BE2C (cell line): Measurements from ENCODE around the gene ABRACL.

Source experiments
- DNase-seq: peaks from one replicate; pipeline ENCODE4 v3.0.0-alpha.2; 2020
- H3K27me3 ChIP-seq: fragments of 250-450 bp; sonication (Bioruptor Pico); 2 replicates; pipeline ENCODE4 v1.5.1; 2020; ENCODE audit warnings: mild to moderate bottlenecking
- H3K36me3 ChIP-seq: fragments of 250-450 bp; sonication (Bioruptor Pico); 2 replicates; pipeline ENCODE4 v1.5.1; 2020; ENCODE audit warnings: mild to moderate bottlenecking
- H3K4me1 ChIP-seq: fragments of 250-450 bp; sonication (Bioruptor Pico); 2 replicates; pipeline ENCODE4 v1.5.1; 2020
- H3K4me3 ChIP-seq: 2 replicates; pipeline ENCODE4 v1.5.1; 2011; ENCODE audit warnings: low read depth, low read length
- H3K9me3 ChIP-seq: fragments of 250-450 bp; sonication (Bioruptor Pico); 2 replicates; pipeline ENCODE4 v1.5.1; 2020
- TF ChIP-seq, protein P1 (sequence below): IDR thresholded peaks from 2 replicates; pipeline ENCODE4 v1.5.1; 2012; ENCODE audit warnings: mild to moderate bottlenecking, low read depth, low read length

The ABRACL gene

GRCh38 chr6:139060332-139060731 lies 31.8 kb downstream of the ABRACL start:
- Histone ChIP-seq H3K27me3 (no peaks in the 10 kb centered on the region), H3K9me3 (no peaks in the 10 kb centered on the region), H3K4me1 (no peaks in the 10 kb centered on the region), H3K36me3 (no peaks in the 10 kb centered on the region), H3K4me3 (no peak overlapping the region)
- no peak for DNase-seq
- TF ChIP-seq, protein P1, sequence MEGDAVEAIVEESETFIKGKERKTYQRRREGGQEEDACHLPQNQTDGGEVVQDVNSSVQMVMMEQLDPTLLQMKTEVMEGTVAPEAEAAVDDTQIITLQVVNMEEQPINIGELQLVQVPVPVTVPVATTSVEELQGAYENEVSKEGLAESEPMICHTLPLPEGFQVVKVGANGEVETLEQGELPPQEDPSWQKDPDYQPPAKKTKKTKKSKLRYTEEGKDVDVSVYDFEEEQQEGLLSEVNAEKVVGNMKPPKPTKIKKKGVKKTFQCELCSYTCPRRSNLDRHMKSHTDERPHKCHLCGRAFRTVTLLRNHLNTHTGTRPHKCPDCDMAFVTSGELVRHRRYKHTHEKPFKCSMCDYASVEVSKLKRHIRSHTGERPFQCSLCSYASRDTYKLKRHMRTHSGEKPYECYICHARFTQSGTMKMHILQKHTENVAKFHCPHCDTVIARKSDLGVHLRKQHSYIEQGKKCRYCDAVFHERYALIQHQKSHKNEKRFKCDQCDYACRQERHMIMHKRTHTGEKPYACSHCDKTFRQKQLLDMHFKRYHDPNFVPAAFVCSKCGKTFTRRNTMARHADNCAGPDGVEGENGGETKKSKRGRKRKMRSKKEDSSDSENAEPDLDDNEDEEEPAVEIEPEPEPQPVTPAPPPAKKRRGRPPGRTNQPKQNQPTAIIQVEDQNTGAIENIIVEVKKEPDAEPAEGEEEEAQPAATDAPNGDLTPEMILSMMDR, result no peak

GRCh38 chr6:139062932-139063646 lies 34.5 kb downstream of the ABRACL start:
- DNase-seq, result no peak
- TF ChIP-seq, protein P1, result no peak
- no peaks in the 10 kb centered on the region for H3K27me3 ChIP-seq
- no peaks in the 10 kb centered on the region for H3K9me3 ChIP-seq
- no peaks in the 10 kb centered on the region for H3K36me3 ChIP-seq
- no peak overlapping the region for H3K4me3 ChIP-seq
- H3K4me1 ChIP-seq, result no peaks in the 10 kb centered on the region

- H3K4me1 ChIP-seq, result no peaks in the 10 kb centered on the region
- no peak overlapping the region for H3K4me3 ChIP-seq
- H3K27me3 ChIP-seq, result no peaks in the 10 kb centered on the region
- DNase-seq, result no peak
- TF ChIP-seq, protein P1, result no peak
- H3K9me3 ChIP-seq, result no peaks in the 10 kb centered on the region
- H3K36me3 ChIP-seq, result no peaks in the 10 kb centered on the region
Observed at GRCh38 chr6:139064981-139065665, 36.6 kb downstream of the ABRACL start.

- DNase-seq, result no peak
- Histone ChIP-seq H3K27me3 (no peaks in the 10 kb centered on the region), H3K4me3 (no peak overlapping the region), H3K36me3 (no peaks in the 10 kb centered on the region), H3K4me1 (no peaks in the 10 kb centered on the region), H3K9me3 (no peaks in the 10 kb centered on the region)
- TF ChIP-seq, protein P1, result no peak
Observed at GRCh38 chr6:139066080-139066479, 37.5 kb downstream of the ABRACL start.

DNA sequence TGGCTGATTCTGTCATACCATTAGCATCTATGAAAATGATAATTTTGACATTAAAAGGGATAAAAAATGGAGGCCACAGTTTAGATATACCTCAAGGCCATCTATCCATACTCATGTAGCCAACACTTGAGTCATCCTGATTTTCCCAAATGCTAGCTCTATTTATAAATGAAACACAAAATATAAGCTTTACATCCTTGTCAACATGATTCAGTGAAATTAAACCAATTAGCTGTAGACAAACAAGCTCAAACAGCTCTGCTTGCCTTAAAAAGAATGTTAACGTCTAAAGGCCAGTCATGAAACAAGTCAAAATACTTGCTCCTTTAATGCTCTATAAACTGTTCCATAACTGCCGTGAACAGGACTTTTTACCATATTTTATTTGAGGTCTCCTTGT lies 40.3 kb downstream of the ABRACL start:
- Histone ChIP-seq H3K4me1 (no peaks in the 10 kb centered on the region), H3K27me3 (no peaks in the 10 kb centered on the region), H3K4me3 (no peak overlapping the region), H3K9me3 (no peaks in the 10 kb centered on the region), H3K36me3 (no peaks in the 10 kb centered on the region)
- TF ChIP-seq, protein P1, result no peak
- no peak for DNase-seq

GRCh38 chr6:139073118-139073517 lies 44.6 kb downstream of the ABRACL start:
- Histone ChIP-seq H3K27me3 (no peaks in the 10 kb centered on the region), H3K9me3 (no peaks in the 10 kb centered on the region), H3K4me1 (no peaks in the 10 kb centered on the region), H3K36me3 (no peaks in the 10 kb centered on the region), H3K4me3 (no peak overlapping the region)
- TF ChIP-seq, protein P1, result no peak
- DNase-seq, result no peak
